ENCODE data around the gene OSBPL10.
"Not testable (repeated sequence)": the region's sequence is repeated elsewhere in the genome, so short reads cannot be mapped to it uniquely, and the experiment has no call there.

OSBPL10 gene

GRCh38 chr3:31802981-31803740 lies 177.9 kb downstream of the OSBPL10 start:
- DNase-seq, result no peak

- no peak for DNase-seq
Observed at GRCh38 chr3:31800436-31800835, 180.6 kb downstream of the OSBPL10 start.

GRCh38 chr3:31798840-31799239 lies 182.2 kb downstream of the OSBPL10 start:
- no peak for DNase-seq

- no peak for DNase-seq
Observed at GRCh38 chr3:31793821-31794220, 187.2 kb downstream of the OSBPL10 start.

- no peak for DNase-seq
Observed at GRCh38 chr3:31791090-31791430, 190.0 kb downstream of the OSBPL10 start.

GRCh38 chr3:31790193-31791089 lies 190.6 kb downstream of the OSBPL10 start:
- no peak for DNase-seq

GRCh38 chr3:31789429-31789828 lies 191.6 kb downstream of the OSBPL10 start:
- DNase-seq, result no peak

GRCh38 chr3:31785734-31786133 lies 195.3 kb downstream of the OSBPL10 start:
- no peak for DNase-seq

- DNase-seq, result no peak
Observed at GRCh38 chr3:31785286-31785685, 195.8 kb downstream of the OSBPL10 start.

GRCh38 chr3:31783851-31784250 lies 197.2 kb downstream of the OSBPL10 start:
- not testable (repeated sequence) for DNase-seq

- not testable (repeated sequence) for DNase-seq
Observed at GRCh38 chr3:31782306-31782705, 198.8 kb downstream of the OSBPL10 start.

GRCh38 chr3:31779514-31779913 lies 201.5 kb downstream of the OSBPL10 start:
- no peak for DNase-seq

GRCh38 chr3:31777887-31778286 lies 203.2 kb downstream of the OSBPL10 start:
- no peak for DNase-seq

- no peak for DNase-seq
Observed at GRCh38 chr3:31777092-31777491, 204.0 kb downstream of the OSBPL10 start.

GRCh38 chr3:31776016-31776415 lies 205.0 kb downstream of the OSBPL10 start:
- no peak for DNase-seq

- DNase-seq, result no peak
Observed at GRCh38 chr3:31775383-31775782, 205.7 kb downstream of the OSBPL10 start.

- no peak for DNase-seq
Observed at GRCh38 chr3:31772758-31773473, 208.1 kb downstream of the OSBPL10 start.

- DNase-seq, result no peak
Observed at GRCh38 chr3:31772272-31772671, 208.8 kb downstream of the OSBPL10 start.

GRCh38 chr3:31770822-31771326 lies 210.2 kb downstream of the OSBPL10 start:
- DNase-seq, result no peak

GRCh38 chr3:31768479-31769125 lies 212.5 kb downstream of the OSBPL10 start:
- peak in 1 of 2 donors; percentile 48 for DNase-seq

- no peak for DNase-seq
Observed at GRCh38 chr3:31767920-31768319, 213.1 kb downstream of the OSBPL10 start.

GRCh38 chr3:31766669-31767068 lies 214.4 kb downstream of the OSBPL10 start:
- DNase-seq, result no peak

- no peak for DNase-seq
Observed at GRCh38 chr3:31765871-31766270, 215.2 kb downstream of the OSBPL10 start.

Data from bone marrow (tissue), 2 donors.